Right lobe of liver (tissue), 6 donors: ENCODE measurements around the gene PRKAG2. TPM values are rescaled to one million over a fixed set of nuclear protein-coding genes. Genes with fewer than 3 reads are reported as not detected.

ENCODE experiments used
- ATAC-seq, 4 donors: fragments of 200-7000 bp; cut with Tn5 transposase; one replicate each; pipeline ENCODE4 v1.9.1; 2020; ENCODE audit warnings: mild to moderate bottlenecking in 4 of 4, moderate library complexity in 4 of 4
- DNase-seq, 3 donors: peaks; one replicate each; pipeline ENCODE4 v3.0.0-alpha.2; 2020
- H3K27ac ChIP-seq, 3 donors: fragments of 200-600 bp; one replicate each; pipeline ENCODE4 v1.8.0; 2022
- H3K27me3 ChIP-seq, 2 donors: fragments of 200-600 bp; one replicate each; pipeline ENCODE4 v1.8.0; 2022
- H3K36me3 ChIP-seq, 4 donors: fragments of 200-600 bp; sonication (generic) in 1 of 4; one replicate each; pipeline versions ENCODE4 v1.5.1 to v1.8.0; 2017 to 2022; ENCODE audit warnings: control low read depth in 1 of 4
- H3K4me1 ChIP-seq, 4 donors: fragments of 200-600 bp; sonication (generic) in 1 of 4; one replicate each; pipeline versions ENCODE4 v1.5.1 to v1.8.0; 2017 to 2022; ENCODE audit warnings: control low read depth in 1 of 4
- H3K4me3 ChIP-seq, 3 donors: fragments of 200-600 bp; one replicate each; pipeline ENCODE4 v1.8.0; 2022
- H3K9me3 ChIP-seq, 4 donors: fragments of 200-600 bp; sonication (generic) in 1 of 4; one replicate each; pipeline versions ENCODE4 v1.5.1 to v1.8.0; 2017 to 2022; ENCODE audit warnings: control low read depth in 1 of 4
- POLR2A ChIP-seq: fragments of 450-650 bp; IDR thresholded peaks from one replicate; pipeline ENCODE4 v1.6.1; 2017; ENCODE audit warnings: antibody characterized with exemption, mild to moderate bottlenecking
- WGBS: methylation state at CpG from one replicate; pipeline ENCODE4 v1.1.6; 2018; ENCODE audit warnings: low coverage, low lambda C conversion rate; ENCODE audit not compliant: insufficient coverage; ENCODE audit errors: missing lambda C conversion rate; 5-methylcytosine and 5-hydroxymethylcytosine counted together
- intact Hi-C, 2 donors: fragments of 100-400 bp; cut with DNase I; formaldehyde crosslinking; loops; one replicate each; pipeline versions ENCODE4 v1.11.2 to v1.14.1; 2022
- total RNA-seq, 6 experiments: library from RNA; depleted of rRNA in 2 of 6; stranded (reverse); fragments of >200 nt in 2 of 6; fragmentation: NEBNext Ultra II Directional in 3 of 6; extraction: Animal tissue kit (Norgen Biotek cat#: 25700) in 3 of 6; gene quantifications; one replicate each; pipeline versions ENCODE4 v1.1.0 to v1.2.4, GENCODE V29; 2016 to 2023
- TF ChIP-seq, protein P1 (sequence below), 4 donors: fragments of 200-600 bp in 3 of 4; fragments of 450-650 bp in 1 of 4; IDR thresholded peaks; one replicate each; pipeline versions ENCODE4 v1.5.1 to v1.8.0; 2016 to 2022; ENCODE audit warnings: antibody characterized with exemption in 4 of 4, mild to moderate bottlenecking in 2 of 4
- donor health status: DM: no; HTN: yes; CAD: no.
- donor health status: DM: no; HTN: no; CAD: no.
- donor health status: DM: no; HTN: no; CAD: no.
- donor health status: DM: no; HTN: yes; CAD: no.
- donor health status: DM: no; HTN: yes; CAD: no.

The PRKAG2 gene
- total RNA-seq, 6 experiments from 2014 or later, result 20.6 to 63.6 (median 29.5) TPM

DNA sequence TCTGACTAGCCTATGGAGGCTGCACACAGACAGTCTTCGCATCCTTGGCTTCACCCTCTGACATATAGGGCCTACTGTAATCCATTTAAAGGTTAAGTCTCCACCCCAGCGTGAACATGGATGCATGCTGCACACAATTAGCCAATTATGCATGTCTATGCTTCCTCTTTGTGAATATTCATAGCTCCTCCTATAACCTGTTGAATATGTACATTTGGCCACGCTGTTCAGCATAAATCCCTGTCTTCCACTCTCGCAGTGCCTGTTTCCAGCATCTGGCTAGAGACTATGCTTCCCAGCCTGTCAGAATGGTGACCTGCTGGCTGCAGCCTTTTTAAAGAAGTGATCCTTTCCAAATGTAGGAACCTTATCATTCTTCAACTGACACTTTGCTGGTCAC, 106.7 kb downstream of the PRKAG2 start:
- DNase-seq, result no peak
- WGBS, result 100% methylated on average over 2 of the region's 4 CpGs
- no peak for TF ChIP-seq POLR2A
- TF ChIP-seq, protein P1, sequence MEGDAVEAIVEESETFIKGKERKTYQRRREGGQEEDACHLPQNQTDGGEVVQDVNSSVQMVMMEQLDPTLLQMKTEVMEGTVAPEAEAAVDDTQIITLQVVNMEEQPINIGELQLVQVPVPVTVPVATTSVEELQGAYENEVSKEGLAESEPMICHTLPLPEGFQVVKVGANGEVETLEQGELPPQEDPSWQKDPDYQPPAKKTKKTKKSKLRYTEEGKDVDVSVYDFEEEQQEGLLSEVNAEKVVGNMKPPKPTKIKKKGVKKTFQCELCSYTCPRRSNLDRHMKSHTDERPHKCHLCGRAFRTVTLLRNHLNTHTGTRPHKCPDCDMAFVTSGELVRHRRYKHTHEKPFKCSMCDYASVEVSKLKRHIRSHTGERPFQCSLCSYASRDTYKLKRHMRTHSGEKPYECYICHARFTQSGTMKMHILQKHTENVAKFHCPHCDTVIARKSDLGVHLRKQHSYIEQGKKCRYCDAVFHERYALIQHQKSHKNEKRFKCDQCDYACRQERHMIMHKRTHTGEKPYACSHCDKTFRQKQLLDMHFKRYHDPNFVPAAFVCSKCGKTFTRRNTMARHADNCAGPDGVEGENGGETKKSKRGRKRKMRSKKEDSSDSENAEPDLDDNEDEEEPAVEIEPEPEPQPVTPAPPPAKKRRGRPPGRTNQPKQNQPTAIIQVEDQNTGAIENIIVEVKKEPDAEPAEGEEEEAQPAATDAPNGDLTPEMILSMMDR (IDR thresholded peaks at IDR 0.05), result no peak

GRCh38 chr7:151769188-151769821, 107.6 kb downstream of the PRKAG2 start:
- peak in 1 of 3 donors; percentile 50 for DNase-seq
- Histone ChIP-seq H3K4me3 (no peak overlapping the region), H3K9me3 (no peaks in the 10 kb centered on the region), H3K4me1 (peaks cover 0 to 8% (median 1%) of the 10 kb centered on the region in 4 donors), H3K27me3 (no peaks in the 10 kb centered on the region), H3K27ac (no peak overlapping the region), H3K36me3 (peaks cover 0 to 39% (median 8%) of the 10 kb centered on the region in 4 donors)
- TF ChIP-seq POLR2A, result no peak
- TF ChIP-seq, protein P1 (IDR thresholded peaks at IDR 0.05), result no peak
- 59% methylated on average over 7 of the region's 11 CpGs for WGBS
- intact Hi-C loops, result no loop called here
- peak in 1 of 4 donors; percentile 18 for ATAC-seq

More for the DNA sequence above, 106.7 kb downstream of the PRKAG2 start:
- Histone ChIP-seq H3K27me3 (no peaks in the 10 kb centered on the region), H3K36me3 (peaks cover 0 to 39% (median 10%) of the 10 kb centered on the region in 4 donors), H3K9me3 (no peaks in the 10 kb centered on the region), H3K27ac (no peak overlapping the region), H3K4me1 (peaks cover 0 to 8% (median 1%) of the 10 kb centered on the region in 4 donors), H3K4me3 (no peak overlapping the region)
- intact Hi-C loops, result no loop called here
- ATAC-seq, result no peak

- Histone ChIP-seq H3K27ac (no peak overlapping the region), H3K4me3 (no peak overlapping the region), H3K4me1 (peaks cover 0 to 6% (median 1%) of the 10 kb centered on the region in 4 donors), H3K9me3 (no peaks in the 10 kb centered on the region), H3K36me3 (peaks cover 0 to 39% (median 7%) of the 10 kb centered on the region in 4 donors), H3K27me3 (no peaks in the 10 kb centered on the region)
- no CpG with 5 or more reads among the region's 2 CpGs for WGBS
- DNase-seq, result no peak
- TF ChIP-seq POLR2A, result no peak
- TF ChIP-seq, protein P1 (IDR thresholded peaks at IDR 0.05), result no peak
- intact Hi-C loops, result no loop called here
- no peak for ATAC-seq
Observed at GRCh38 chr7:151768805-151769187, 108.1 kb downstream of the PRKAG2 start.

- Histone ChIP-seq H3K27ac (no peak overlapping the region), H3K4me3 (no peak overlapping the region), H3K9me3 (no peaks in the 10 kb centered on the region), H3K4me1 (no peaks in the 10 kb centered on the region), H3K36me3 (peaks cover 0 to 39% (median 7%) of the 10 kb centered on the region in 4 donors), H3K27me3 (no peaks in the 10 kb centered on the region)
- no peak for ATAC-seq
- no peak for DNase-seq
- intact Hi-C loops, result no loop called here
- TF ChIP-seq POLR2A, result no peak
- TF ChIP-seq, protein P1 (IDR thresholded peaks at IDR 0.05), result no peak
- 100% methylated on average over 1 of the region's 4 CpGs for WGBS
Observed at GRCh38 chr7:151767557-151767956, 109.4 kb downstream of the PRKAG2 start.
